GM19239 (cell line): ENCODE results near the gene BAAT.

Experiments
- DNase-seq: peaks from one replicate; pipeline ENCODE4 v3.0.0; 2011; ENCODE audit warnings: low spot score; ENCODE audit not compliant: insufficient read length
- FAIRE-seq: peaks from 2 replicates; lab custom pipeline; 2011; peaks lifted over from hg19 to GRCh38; lab: Jason Lieb, UNC

BAAT gene

GRCh38 chr9:101326501-101326900, 58.3 kb downstream of the BAAT start:
- FAIRE-seq (no peak), DNase-seq (no peak)

DNA sequence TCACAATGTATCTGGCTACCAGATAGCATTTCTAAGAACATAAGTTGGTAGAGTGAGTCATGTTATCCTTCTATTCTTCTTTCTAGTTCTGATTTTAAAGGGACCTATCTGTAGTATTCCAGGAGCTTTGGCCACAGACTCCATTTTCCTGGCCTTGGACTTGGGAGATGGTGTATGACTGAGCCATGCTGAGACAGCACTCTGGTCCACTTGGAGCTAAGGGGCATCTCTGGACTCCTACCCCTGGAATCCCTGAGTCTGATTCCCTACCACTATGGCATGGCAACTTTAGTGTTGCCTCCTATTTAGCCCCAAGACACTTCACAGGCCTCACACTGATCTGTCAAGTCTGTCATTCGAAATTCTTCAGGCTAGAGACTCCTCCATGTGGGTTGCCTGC, 58.8 kb downstream of the BAAT start:
- FAIRE-seq = no peak
- DNase-seq = no peak

- FAIRE-seq = no peak
- no peak for DNase-seq
Observed at GRCh38 chr9:101325053-101325452, 59.8 kb downstream of the BAAT start.

DNA sequence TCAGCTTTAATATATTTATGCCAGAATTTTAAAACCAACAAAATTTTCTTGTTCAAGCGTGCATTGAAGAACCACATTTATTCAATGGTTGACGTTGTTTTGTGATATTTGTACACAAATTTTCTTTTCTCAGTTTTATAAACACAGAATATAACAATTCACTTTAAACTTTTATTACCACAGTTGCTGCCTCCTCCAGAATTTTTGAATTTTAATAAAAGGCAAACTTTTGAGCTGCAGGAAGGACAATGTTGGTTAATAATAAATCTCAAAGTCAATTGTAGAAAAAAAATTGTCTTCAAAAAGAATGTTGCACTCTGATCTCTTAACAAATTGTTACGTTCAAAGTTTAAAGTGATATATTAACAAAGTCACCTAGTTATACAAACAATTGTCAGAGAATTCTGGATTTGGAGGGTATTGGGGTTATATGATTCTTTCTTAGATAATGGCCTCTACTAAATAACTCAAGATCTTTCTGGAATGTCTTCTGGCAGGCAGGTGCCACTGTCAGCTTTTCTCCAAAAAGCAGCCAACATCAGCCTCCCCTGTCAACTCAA, 60.5 kb downstream of the BAAT start:
- FAIRE-seq (no peak), DNase-seq (no peak)

DNA sequence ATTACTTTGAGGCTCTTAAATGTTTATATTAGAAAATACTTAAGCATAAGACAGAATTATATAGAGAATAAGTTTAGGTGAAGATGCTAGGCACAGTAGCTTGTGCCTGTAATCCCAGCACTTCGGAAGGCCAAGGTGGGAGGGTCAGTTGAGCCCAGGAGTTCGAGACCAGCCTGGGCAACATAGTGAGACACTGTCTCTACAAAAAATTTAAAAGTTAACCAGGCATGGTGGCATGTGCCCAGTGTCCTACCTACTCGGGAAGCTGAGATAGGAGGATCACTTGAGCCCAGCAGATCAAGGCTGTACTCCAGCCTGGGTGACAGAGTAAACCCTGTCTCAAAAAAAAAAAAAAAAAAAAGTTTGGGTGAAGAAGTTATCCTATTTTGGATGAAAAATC, 61.7 kb downstream of the BAAT start:
- FAIRE-seq (no peak), DNase-seq (no peak)

DNA sequence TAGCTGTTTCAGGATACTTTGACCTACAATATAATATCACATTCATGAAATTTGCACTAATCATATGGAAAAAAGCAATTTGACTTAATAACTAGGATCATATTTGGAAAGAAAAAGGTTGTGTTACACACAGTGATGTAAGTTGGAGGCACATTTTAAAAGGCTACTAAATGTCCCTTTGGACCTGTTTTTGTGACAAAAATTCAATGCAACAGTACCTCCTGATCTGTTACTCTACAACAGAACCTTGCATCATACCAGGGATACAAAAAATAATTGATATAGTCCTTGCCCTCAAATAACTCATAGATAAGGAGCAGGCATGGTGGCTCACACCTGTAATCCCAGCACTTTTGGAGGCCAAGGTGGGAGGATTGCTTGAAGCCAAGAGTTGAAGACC, 67.1 kb downstream of the BAAT start:
- no peak for DNase-seq
- FAIRE-seq = no peak

- DNase-seq = no peak
- FAIRE-seq = no peak
Observed at GRCh38 chr9:101315112-101315450, 69.7 kb downstream of the BAAT start.

GRCh38 chr9:101312661-101313060, 72.1 kb downstream of the BAAT start:
- FAIRE-seq = no peak
- no peak for DNase-seq

GRCh38 chr9:101311758-101312420, 72.9 kb downstream of the BAAT start:
- FAIRE-seq = peak; percentile 88
- DNase-seq = peak; percentile 23

DNA sequence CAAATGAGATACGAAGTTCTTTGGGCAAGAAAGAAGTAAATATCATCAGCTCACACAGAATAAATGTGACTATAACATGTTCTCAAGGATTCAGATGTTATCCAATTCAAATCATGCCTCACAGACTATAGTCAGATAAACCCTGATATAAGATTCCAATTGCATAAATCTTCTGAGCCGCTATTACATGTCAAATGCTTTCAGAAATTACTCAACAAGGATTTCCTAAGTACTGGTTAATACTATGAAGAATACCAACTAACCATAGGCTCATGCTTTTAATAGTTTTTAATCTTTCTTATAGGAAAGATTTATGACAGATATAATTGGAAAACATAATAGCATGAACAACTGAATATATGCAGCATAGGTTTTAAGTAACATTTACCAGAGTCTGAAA, 73.6 kb downstream of the BAAT start:
- no peak for DNase-seq
- no peak for FAIRE-seq
